ENCODE data around the gene RCAN2. TPM values are rescaled to one million over a fixed set of nuclear protein-coding genes. Genes with fewer than 3 reads are reported as not detected.

Gene RCAN2
- total RNA-seq, 1 donor from 2014 or later: 6.7 TPM

- DNase-seq (ENCODE audit: low spot score): no peak
These were observed 228.1 kb downstream of the RCAN2 start for GRCh38 chr6:46262928-46263706.

GRCh38 chr6:46258249-46258648 lies 233.0 kb downstream of the RCAN2 start:
- no peak for DNase-seq (ENCODE audit: low spot score)

GRCh38 chr6:46255528-46255927 lies 235.7 kb downstream of the RCAN2 start:
- no peak for DNase-seq (ENCODE audit: low spot score)

- DNase-seq (ENCODE audit: low spot score): no peak
These were observed 236.3 kb downstream of the RCAN2 start for GRCh38 chr6:46254946-46255345.

GRCh38 chr6:46254331-46254730 lies 236.9 kb downstream of the RCAN2 start:
- DNase-seq (ENCODE audit: low spot score): no peak

GRCh38 chr6:46251583-46252339 lies 239.5 kb downstream of the RCAN2 start:
- DNase-seq (ENCODE audit: low spot score): no peak

GRCh38 chr6:46248143-46248542 lies 243.1 kb downstream of the RCAN2 start:
- DNase-seq (ENCODE audit: low spot score): no peak

- DNase-seq (ENCODE audit: low spot score): no peak
These were observed 244.5 kb downstream of the RCAN2 start for GRCh38 chr6:46246727-46247126.

- no peak for DNase-seq (ENCODE audit: low spot score)
These were observed 245.2 kb downstream of the RCAN2 start for GRCh38 chr6:46246081-46246480.

GRCh38 chr6:46244670-46245069 lies 246.6 kb downstream of the RCAN2 start:
- DNase-seq (ENCODE audit: low spot score): no peak

GRCh38 chr6:46243754-46244153 lies 247.5 kb downstream of the RCAN2 start:
- DNase-seq (ENCODE audit: low spot score): no peak

GRCh38 chr6:46242921-46243320 lies 248.3 kb downstream of the RCAN2 start:
- DNase-seq (ENCODE audit: low spot score): no peak

GRCh38 chr6:46240866-46241565 lies 250.2 kb downstream of the RCAN2 start:
- no peak for DNase-seq (ENCODE audit: low spot score)

GRCh38 chr6:46236752-46237151 lies 254.5 kb downstream of the RCAN2 start:
- no peak for DNase-seq (ENCODE audit: low spot score)

- DNase-seq (ENCODE audit: low spot score): no peak
These were observed 256.0 kb downstream of the RCAN2 start for GRCh38 chr6:46235242-46235641.

GRCh38 chr6:46234700-46235099 lies 256.5 kb downstream of the RCAN2 start:
- DNase-seq (ENCODE audit: low spot score): no peak

GRCh38 chr6:46234156-46234556 lies 257.1 kb downstream of the RCAN2 start:
- DNase-seq (ENCODE audit: low spot score): no peak

- no peak for DNase-seq (ENCODE audit: low spot score)
These were observed 258.1 kb downstream of the RCAN2 start for GRCh38 chr6:46233129-46233528.

- DNase-seq (ENCODE audit: low spot score): no peak
These were observed 269.0 kb downstream of the RCAN2 start for GRCh38 chr6:46222286-46222685.

GRCh38 chr6:46221222-46221793 lies 269.9 kb downstream of the RCAN2 start:
- no peak for DNase-seq (ENCODE audit: low spot score)

- no peak for DNase-seq (ENCODE audit: low spot score)
These were observed 270.7 kb downstream of the RCAN2 start for GRCh38 chr6:46220352-46221221.

Measured in mesenteric fat pad (tissue), 1 donor.